Measurements from ENCODE around the gene PDLIM4.

The PDLIM4 gene

GRCh38 chr5:132305420-132305819 lies 47.9 kb downstream of the PDLIM4 start:
- DNase-seq: no peak

GRCh38 chr5:132308701-132309100 lies 51.2 kb downstream of the PDLIM4 start:
- no peak for DNase-seq

GRCh38 chr5:132309679-132310078 lies 52.2 kb downstream of the PDLIM4 start:
- DNase-seq: no peak

DNA sequence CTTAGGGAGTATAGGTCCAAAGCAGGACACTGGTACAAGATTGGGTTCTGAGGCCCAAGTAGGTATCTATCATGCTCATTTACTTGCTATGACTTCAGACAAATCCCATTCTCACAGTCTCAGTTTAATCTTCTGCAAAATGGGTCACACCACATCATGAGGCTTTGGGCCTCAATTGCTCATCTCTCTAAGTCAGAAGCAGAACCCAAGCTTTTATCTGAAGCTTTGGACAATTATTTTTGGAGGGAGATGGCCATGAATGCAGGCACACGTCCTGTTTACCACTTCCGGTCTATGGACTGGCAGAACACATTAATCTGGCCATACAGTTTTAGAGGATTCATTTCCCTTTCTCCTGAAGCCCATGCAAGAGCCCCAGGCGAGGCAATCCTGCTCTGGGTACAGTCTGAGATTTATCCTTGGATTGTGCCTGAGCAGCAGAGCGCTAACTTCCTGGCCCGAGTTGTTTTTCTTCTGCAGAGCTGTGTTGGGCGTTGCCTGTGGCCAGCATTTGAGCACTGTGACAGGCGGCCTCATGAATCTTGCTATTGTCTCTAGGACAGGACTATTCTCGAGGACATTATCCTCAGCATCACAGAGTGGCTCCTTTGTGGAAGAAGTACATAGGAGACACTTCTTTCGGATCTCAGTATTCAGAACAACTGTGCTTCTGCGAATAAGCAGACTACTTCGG lies 52.8 kb downstream of the PDLIM4 start:
- no peak for DNase-seq

DNA sequence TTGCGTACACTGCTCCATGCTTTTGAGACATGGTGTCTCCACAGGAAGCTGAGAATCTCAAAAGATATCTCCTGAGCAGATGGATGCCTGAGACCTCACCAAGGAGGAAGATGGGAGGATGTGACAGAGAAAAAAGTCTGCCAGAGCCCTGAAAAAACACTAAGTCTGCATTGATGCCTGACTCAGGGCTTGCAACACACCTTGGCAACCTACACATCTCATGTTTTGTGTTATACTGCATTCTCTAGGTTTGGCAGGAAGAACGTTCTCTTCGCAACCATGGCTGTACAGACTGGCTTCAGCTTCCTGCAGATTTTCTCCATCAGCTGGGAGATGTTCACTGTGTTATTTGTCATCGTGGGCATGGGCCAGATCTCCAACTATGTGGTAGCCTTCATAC lies 55.9 kb downstream of the PDLIM4 start:
- DNase-seq: no peak

- no peak for DNase-seq
Measured at GRCh38 chr5:132313961-132314432, 56.5 kb downstream of the PDLIM4 start.

DNA sequence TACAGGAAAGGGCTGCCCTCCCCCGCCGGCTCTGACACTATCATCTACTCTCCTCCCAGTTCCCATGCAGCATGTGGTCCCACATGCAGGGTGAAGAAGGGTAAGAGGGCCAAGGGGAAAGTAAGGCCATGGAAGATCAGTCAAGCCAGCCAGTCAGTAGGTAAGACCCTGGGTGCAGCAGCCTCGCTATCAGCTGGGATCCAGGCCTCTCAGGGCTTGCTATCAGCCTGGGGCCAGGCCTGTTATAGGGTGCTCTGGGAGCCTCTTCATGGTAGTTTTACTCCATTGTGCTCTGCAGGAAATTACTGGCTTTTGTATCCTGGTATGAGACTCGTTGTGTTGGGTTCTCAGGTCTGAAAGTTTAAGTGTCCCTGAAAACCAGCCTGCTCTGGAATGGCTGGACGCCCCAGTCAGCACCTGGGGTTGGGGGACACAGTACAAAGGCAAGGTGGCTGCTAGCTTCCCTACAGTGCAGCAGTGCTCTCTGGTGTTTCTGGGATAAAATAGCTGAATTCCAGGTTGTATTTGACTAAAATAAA lies 58.1 kb downstream of the PDLIM4 start:
- no peak for DNase-seq

DNA sequence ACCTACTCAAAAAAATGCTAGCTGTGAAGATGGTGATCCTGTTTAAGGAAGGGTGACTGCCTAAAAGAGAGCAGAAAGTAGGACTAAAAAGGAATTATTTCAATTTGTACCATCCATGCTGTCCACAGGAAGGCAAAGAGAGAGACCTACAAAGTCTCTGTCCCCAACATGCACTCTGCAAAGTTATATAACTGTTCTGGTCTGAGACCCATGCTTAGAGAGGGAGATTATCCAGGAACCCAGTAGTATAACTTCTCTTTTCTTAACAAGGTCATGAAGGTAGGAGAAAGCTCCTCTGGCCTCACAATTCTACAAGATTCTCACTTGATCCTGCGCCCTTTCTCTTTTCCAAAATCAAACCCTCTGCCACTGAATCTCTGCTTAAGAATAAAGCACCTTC lies 62.5 kb downstream of the PDLIM4 start:
- no peak for DNase-seq

- DNase-seq: no peak
Measured at GRCh38 chr5:132321109-132321721, 63.7 kb downstream of the PDLIM4 start.

- no peak for DNase-seq
Measured at GRCh38 chr5:132322266-132322665, 64.8 kb downstream of the PDLIM4 start.

Data from right kidney (tissue), 1 donor.